Muscle of leg (tissue), 11 donors: ENCODE data around the gene ZNF280A. TPM values are rescaled to one million over a fixed set of nuclear protein-coding genes. Genes with fewer than 3 reads are reported as not detected.

ENCODE experiments used
- DNase-seq: peaks from one replicate; pipeline ENCODE4 v3.0.0; 2013
- H3K27ac ChIP-seq: one replicate; pipeline ENCODE4 v1.5.1; 2013; ENCODE audit warnings: mild to moderate bottlenecking, low read length, control low read depth
- H3K27me3 ChIP-seq: one replicate; pipeline ENCODE4 v1.6.1; 2013; ENCODE audit warnings: low read length; ENCODE audit not compliant: control insufficient read depth, insufficient read depth
- H3K36me3 ChIP-seq: one replicate; pipeline ENCODE4 v1.6.1; 2013; ENCODE audit warnings: low read length; ENCODE audit not compliant: control insufficient read depth, insufficient read depth
- H3K4me1 ChIP-seq: one replicate; pipeline ENCODE4 v1.6.1; 2013; ENCODE audit warnings: low read length; ENCODE audit not compliant: control insufficient read depth, insufficient read depth
- H3K4me3 ChIP-seq: one replicate; pipeline ENCODE4 v1.5.1; 2013; ENCODE audit warnings: low read length, control low read depth
- H3K9me3 ChIP-seq: replicated peaks from 2 replicates; pipeline ENCODE4 v1.6.1; 2013; ENCODE audit warnings: low read depth, low read length; ENCODE audit not compliant: control insufficient read depth
- WGBS: methylation state at CpG from one replicate; pipeline ENCODE4 v1.1.5; 2013; ENCODE audit warnings: missing lambda C conversion rate; ENCODE audit not compliant: insufficient coverage; 5-methylcytosine and 5-hydroxymethylcytosine counted together
- polyA plus RNA-seq, 8 donors: library from polyadenylated mRNA; unstranded; fragments of 120-200 nt; gene quantifications; one replicate each; pipeline versions ENCODE4 v1.2.1 to v1.2.3, GENCODE V29; 2013; ENCODE audit warnings: inconsistent platforms in 1 of 8, low replicate concordance in 1 of 8; ENCODE audit not compliant: insufficient read length in 8 of 8, insufficient read depth in 1 of 8
- total RNA-seq: library from RNA; stranded (reverse); fragments of 120-200 nt; gene quantifications from one replicate; pipeline ENCODE4 v1.2.4, GENCODE V29; 2013

Gene ZNF280A
- total and polyA plus RNA-seq, 9 donors = 0.08 to 0.09 TPM; not detected in 7

- Histone ChIP-seq H3K36me3 (peaks cover 2% of the 10 kb centered on the region), H3K4me3 (no peak overlapping the region), H3K27me3 (no peaks in the 10 kb centered on the region), H3K27ac (no peak overlapping the region), H3K4me1 (peaks cover 12% of the 10 kb centered on the region), H3K9me3 (no peaks in the 10 kb centered on the region)
- 81% methylated on average over 5 of the region's 12 CpGs for WGBS
- peak; percentile 7 for DNase-seq
Observed at GRCh38 chr22:22487869-22488597, 32.0 kb downstream of the ZNF280A start.

- H3K9me3 ChIP-seq = no peaks in the 10 kb centered on the region
- no peak overlapping the region for H3K27ac ChIP-seq
- H3K36me3 ChIP-seq = peaks cover 2% of the 10 kb centered on the region
- no peak overlapping the region for H3K4me3 ChIP-seq
- no peak for DNase-seq
- H3K4me1 ChIP-seq = peaks cover 12% of the 10 kb centered on the region
- 100% methylated on average over 3 of the region's 6 CpGs for WGBS
- H3K27me3 ChIP-seq = no peaks in the 10 kb centered on the region
Observed at GRCh38 chr22:22487059-22487458, 33.0 kb downstream of the ZNF280A start.

GRCh38 chr22:22486132-22486899 is 33.8 kb downstream of the ZNF280A start:
- WGBS = 79% methylated on average over 2 of the region's 4 CpGs
- Histone ChIP-seq H3K27ac (no peak overlapping the region), H3K4me3 (no peak overlapping the region), H3K4me1 (peaks cover 12% of the 10 kb centered on the region), H3K9me3 (no peaks in the 10 kb centered on the region), H3K36me3 (peaks cover 2% of the 10 kb centered on the region), H3K27me3 (no peaks in the 10 kb centered on the region)
- DNase-seq = no peak

- Histone ChIP-seq H3K27ac (no peak overlapping the region), H3K9me3 (no peaks in the 10 kb centered on the region), H3K4me1 (peaks cover 12% of the 10 kb centered on the region), H3K27me3 (no peaks in the 10 kb centered on the region), H3K4me3 (no peak overlapping the region), H3K36me3 (peaks cover 2% of the 10 kb centered on the region)
- no peak for DNase-seq
- 100% methylated on average over 2 of the region's 3 CpGs for WGBS
Observed at GRCh38 chr22:22485524-22485923, 34.5 kb downstream of the ZNF280A start.

- no peak overlapping the region for H3K4me3 ChIP-seq
- H3K27ac ChIP-seq = no peak overlapping the region
- peaks cover 2% of the 10 kb centered on the region for H3K36me3 ChIP-seq
- H3K9me3 ChIP-seq = no peaks in the 10 kb centered on the region
- WGBS = 98% methylated on average over 7 of the region's 11 CpGs
- H3K4me1 ChIP-seq = peaks cover 12% of the 10 kb centered on the region
- DNase-seq = no peak
- no peaks in the 10 kb centered on the region for H3K27me3 ChIP-seq
Observed at GRCh38 chr22:22484023-22484422, 36.0 kb downstream of the ZNF280A start.

- Histone ChIP-seq H3K36me3 (peaks cover 2% of the 10 kb centered on the region), H3K4me3 (no peak overlapping the region), H3K9me3 (no peaks in the 10 kb centered on the region), H3K4me1 (no peaks in the 10 kb centered on the region), H3K27ac (no peak overlapping the region), H3K27me3 (no peaks in the 10 kb centered on the region)
- WGBS = no CpG with 5 or more reads among the region's 2 CpGs
- no peak for DNase-seq
Observed at GRCh38 chr22:22480940-22481339, 39.1 kb downstream of the ZNF280A start.

- no peak for DNase-seq
- no peaks in the 10 kb centered on the region for H3K4me1 ChIP-seq
- WGBS = no CpG with 5 or more reads among the region's 5 CpGs
- no peak overlapping the region for H3K4me3 ChIP-seq
- no peaks in the 10 kb centered on the region for H3K27me3 ChIP-seq
- no peaks in the 10 kb centered on the region for H3K9me3 ChIP-seq
- no peaks in the 10 kb centered on the region for H3K36me3 ChIP-seq
- no peak overlapping the region for H3K27ac ChIP-seq
Observed at GRCh38 chr22:22479999-22480532, 40.0 kb downstream of the ZNF280A start.

- Histone ChIP-seq H3K4me3 (no peak overlapping the region), H3K36me3 (no peaks in the 10 kb centered on the region), H3K27me3 (no peaks in the 10 kb centered on the region), H3K4me1 (no peaks in the 10 kb centered on the region), H3K27ac (no peak overlapping the region), H3K9me3 (no peaks in the 10 kb centered on the region)
- DNase-seq = no peak
- 92% methylated on average over 2 of the region's 2 CpGs for WGBS
Observed at GRCh38 chr22:22479116-22479515, 41.0 kb downstream of the ZNF280A start.

GRCh38 chr22:22478470-22478869 is 41.6 kb downstream of the ZNF280A start:
- H3K36me3 ChIP-seq = no peaks in the 10 kb centered on the region
- no peaks in the 10 kb centered on the region for H3K27me3 ChIP-seq
- H3K4me3 ChIP-seq = no peak overlapping the region
- no peak for DNase-seq
- H3K4me1 ChIP-seq = no peaks in the 10 kb centered on the region
- H3K9me3 ChIP-seq = no peaks in the 10 kb centered on the region
- H3K27ac ChIP-seq = no peak overlapping the region

GRCh38 chr22:22474733-22475132 is 45.3 kb downstream of the ZNF280A start:
- Histone ChIP-seq H3K36me3 (no peaks in the 10 kb centered on the region), H3K27me3 (peaks cover 3% of the 10 kb centered on the region), H3K9me3 (no peaks in the 10 kb centered on the region), H3K27ac (no peak overlapping the region), H3K4me1 (no peaks in the 10 kb centered on the region), H3K4me3 (no peak overlapping the region)
- WGBS = no CpG with 5 or more reads among the region's 2 CpGs
- DNase-seq = no peak
